GM19025 (cell line): ENCODE data around the gene ZNF444.
"Not testable (repeated sequence)": the region's sequence is repeated elsewhere in the genome, so short reads cannot be mapped to it uniquely, and the experiment has no call there.

Source experiments
- ATAC-seq: cut with Tn5 transposase; IDR thresholded peaks from one replicate; pipeline ENCODE4 v1.9.1; 2021; ENCODE audit warnings: mild to moderate bottlenecking, low read depth, moderate library complexity; ENCODE audit not compliant: unreplicated experiment

The ZNF444 gene

DNA sequence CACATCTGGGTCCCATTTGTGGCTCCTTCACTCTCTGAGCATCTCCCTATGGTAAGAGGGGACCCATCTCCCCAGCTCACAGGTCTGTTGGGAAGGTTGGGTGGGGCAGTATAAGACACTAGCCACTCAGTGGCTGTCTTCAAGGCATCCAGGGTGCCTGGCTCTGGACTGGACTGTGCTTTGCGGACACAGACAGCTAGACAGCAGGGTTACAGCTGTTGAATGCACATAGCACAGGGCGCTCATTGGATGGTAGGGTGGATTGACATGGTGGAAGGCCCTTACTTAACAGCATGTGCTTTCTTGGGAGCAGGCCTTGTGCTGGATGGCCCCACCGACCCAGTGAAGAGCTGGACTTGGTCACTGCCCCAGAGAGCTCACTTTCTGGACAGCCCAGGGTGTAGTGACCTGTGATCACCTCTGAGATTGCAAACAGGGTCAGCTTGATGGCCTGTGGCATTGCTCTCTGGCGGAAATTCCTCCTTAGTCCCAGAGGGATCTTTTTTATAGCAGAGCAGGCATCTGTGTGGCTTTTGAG, 1.9 kb downstream of the ZNF444 start:
- ATAC-seq: no peak

DNA sequence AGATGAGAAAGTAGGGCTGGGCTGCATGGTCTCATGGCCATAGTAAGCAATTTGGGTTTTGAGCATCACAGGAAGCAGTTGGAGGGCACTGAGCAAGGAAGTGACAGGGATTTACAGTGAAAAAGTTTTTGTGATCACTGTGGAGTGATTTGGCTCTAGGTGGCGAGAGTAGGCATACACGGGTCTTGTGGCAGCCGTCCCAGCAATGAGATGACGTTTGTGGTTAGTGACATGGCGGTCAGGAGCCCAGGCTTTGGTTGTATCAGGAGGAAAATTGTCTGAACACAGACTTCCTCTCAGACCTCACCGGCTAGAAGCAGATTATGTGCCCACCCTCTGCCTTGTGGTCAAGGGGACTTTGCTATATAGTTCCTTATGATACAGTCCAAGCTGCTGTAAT, 3.3 kb downstream of the ZNF444 start:
- no peak for ATAC-seq

DNA sequence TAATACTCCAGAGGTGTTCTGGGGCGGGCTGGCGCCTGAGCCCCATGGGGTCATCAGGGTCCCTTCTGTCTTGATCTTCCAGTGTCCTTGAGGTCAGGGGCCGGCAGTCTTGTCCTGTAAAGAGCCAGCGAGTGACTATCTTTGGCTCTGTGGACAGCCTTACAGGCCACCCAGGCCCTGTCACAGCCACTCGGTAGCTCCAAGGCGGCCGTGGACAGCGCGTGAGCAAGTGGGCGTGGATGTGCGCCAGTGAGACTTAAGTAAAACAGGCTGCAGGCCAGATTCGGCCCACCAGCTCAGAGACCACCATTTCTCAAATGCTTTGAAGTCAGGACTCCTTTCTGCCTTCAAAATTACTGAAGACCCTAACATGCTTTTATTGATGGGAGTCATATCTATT, 3.7 kb downstream of the ZNF444 start:
- no peak for ATAC-seq

DNA sequence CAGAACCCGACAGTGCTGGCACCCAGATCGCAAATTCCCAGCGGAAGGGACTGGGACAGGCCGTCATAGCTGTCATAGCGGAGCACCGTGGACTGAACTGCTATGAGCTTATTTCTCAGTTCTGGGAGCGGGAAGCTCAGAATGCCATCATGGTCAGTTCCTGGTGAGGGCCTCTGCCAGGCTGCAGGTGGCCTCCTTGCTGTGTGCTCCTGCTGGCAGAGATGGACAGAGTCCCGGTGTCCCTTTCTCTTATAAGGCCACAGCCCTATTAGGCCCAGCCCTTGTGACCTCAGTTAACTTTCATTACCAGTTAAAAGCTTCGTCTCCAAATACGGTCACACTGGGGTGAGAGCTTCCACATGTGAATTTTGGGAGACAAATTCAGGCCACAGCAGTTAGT, 4.6 kb downstream of the ZNF444 start:
- no peak for ATAC-seq

DNA sequence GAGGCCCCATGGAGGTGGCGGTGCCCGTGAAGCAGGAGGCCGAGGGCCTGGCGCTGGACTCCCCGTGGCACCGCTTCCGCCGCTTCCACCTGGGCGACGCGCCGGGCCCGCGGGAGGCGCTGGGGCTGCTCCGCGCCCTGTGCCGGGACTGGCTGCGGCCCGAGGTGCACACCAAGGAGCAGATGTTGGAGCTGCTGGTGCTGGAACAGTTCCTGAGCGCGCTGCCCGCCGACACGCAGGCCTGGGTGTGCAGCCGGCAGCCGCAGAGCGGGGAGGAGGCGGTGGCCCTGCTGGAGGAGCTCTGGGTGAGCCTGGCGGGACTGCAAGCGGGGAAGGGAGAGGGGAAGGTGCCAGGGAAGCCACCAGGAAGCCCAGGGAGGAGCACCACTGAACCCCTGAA, 5.8 kb downstream of the ZNF444 start:
- no peak for ATAC-seq

DNA sequence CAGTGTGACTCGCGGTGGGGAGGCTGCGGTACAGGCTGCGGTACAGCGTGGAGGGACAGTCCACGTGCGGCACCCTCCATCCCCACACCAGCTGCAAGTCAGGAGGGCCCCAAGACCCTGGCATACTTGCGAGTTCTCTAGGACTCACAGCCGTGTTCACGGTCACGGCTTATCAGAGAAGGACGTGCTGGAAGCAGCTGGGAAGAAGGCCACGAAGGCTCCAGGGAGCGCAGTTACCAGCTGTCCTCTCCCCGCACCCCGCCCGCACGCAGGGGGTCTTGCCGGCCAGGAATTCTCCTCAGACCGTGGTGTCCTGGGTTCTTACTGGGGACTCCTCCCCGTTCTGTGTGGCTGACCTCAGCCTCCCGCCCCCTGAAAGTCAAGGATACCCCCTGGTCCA, 6.2 kb downstream of the ZNF444 start:
- ATAC-seq: no peak

DNA sequence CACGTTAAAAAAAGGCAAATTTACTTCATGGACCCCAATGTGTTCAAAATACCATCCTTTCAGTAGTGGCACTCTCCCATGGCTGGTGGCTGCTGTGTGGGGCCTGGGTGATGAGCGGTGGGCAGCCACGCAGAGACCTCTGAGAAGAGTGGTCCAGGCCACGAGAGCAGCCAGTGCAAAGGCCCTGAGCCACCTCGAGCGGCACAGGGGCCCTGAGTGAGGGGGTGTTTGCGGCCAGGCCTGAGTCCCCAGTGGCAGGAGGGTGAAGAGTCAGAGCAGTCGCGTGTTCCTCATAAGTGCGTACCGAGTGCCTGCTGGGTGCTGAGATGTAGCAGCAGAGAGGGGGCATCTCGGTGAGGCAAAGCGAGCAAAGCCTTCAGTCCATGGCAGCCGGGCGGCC, 7.0 kb downstream of the ZNF444 start:
- no peak for ATAC-seq

DNA sequence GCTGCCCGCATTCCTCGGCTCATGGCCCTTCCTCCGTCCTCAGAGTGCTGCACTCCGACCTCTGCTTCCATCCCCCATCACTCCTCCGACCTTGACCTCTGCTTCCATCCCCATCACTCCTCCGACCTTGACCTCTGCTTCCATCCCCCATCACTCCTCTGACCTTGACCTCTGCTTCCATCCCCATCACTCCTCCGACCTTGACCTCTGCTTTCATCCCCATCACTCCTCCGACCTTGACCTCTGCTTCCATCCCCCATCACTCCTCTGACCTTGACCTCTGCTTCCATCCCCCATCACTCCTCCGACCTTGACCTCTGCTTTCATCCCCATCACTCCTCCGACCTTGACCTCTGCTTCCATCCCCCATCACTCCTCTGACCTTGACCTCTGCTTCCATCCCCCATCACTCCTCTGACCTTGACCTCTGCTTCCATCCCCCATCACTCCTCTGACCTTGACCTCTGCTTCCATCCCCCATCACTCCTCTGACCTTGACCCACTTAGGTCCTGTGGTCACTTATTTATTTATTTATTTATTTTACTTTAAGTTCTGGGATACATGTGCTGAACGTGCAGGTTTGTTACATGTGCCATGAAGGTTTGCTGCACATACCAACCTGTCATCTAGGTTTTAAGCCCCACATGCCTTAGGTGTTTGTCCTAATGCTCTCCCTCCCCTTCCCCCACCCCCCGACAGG, 8.0 kb downstream of the ZNF444 start:
- not testable (repeated sequence) for ATAC-seq

DNA sequence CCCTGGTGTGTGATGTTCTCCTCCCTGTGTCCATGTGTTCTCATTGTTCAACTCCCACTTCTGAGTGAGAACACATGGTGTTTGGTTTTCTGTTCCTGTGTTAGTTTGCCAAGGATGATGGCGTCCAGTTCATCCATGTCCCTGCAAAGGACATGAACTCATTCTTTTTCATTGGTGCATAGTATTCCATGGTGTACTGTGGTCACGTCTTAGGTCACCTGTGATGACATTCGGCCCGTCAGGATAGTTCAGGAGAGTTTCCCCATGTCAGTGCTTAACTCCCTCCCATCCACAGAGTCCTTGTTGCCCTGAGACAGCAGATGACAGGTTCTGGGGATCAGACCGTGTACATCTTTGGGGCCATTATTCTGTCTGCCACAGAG, 8.6 kb downstream of the ZNF444 start:
- ATAC-seq: no peak

DNA sequence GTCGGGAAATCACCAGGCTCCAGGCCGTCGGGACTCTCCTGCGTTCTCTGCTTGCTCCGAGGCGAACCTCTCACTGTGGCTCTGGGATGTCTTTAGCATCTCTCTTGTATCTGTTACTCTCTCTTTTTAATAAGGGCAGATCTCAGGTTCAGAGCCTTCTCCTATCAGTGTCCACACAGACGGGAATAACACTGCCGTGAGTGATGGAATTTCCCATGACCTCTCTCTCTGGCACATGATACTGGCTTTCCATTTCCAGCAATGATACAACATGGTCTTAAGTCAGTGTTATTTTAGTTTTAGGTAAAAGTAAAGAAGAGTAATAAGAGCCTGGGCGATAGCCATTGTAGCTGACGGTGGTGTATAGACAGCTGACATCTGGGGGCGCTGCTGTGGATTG, 9.3 kb downstream of the ZNF444 start:
- ATAC-seq: no peak

DNA sequence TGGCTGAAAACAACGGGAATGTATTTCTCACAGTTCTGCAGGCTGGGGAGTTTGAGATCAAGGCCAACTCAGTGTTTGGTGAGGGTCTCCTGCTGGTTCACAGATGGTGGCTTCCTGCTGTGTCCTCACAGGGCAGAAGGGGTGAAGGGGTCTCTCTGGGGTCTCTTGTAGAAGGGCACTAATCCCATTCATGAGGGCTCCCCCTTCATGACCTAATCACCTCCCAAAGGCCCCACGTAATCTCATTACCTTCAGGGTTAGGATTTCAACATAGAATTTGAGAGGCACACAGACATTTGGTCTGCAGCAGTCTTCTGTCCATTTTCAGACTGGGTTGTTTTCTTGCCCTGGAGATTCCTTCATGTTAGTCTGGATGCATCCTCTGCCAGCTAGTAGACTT, 11.6 kb downstream of the ZNF444 start:
- no peak for ATAC-seq

DNA sequence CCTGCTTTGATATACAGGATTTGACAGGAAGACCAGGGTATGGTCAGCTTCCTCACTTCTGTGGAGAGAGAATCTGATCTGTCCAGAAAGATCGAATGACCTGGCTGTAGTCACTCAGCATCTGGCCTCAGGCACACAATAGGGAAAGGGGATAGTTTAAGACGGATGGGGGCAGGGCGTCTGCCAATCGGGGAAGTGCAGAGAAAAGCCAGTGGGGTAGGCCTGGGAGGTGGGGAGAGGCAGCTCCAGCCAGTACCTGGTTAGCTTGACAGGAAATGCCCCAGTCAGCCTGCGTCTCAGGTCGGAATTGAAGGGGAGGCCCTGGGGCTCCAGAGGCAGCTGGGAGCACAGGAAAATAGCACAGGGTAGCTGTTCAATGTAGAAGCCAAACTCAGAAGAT, 12.4 kb downstream of the ZNF444 start:
- no peak for ATAC-seq

DNA sequence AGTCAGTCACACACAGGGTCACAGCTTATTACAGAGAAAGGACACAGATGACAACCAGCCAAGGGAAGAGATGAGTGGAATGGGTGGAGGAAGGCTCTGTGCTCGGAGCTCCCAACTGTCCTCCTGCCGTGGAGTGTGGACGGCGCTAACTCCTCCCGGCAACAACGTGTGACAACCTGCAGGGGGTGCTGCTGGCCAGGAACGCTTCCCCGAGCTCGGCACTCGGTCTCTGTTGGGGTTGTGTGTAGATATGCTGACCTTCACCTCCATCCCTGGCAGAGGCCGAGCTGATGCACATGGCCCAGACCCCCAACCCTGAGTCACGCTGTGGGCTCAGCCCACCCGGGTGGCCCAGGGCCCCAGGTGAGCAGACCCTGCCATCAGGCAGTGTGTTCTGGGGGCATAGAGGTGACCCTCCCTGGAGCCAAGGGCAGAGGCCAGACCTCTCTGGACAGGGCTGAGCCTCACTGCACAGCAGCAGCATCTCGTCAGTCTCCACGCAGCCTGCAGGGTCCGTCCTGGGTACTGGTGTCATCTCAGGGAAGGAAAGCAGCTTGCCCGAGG, 14.1 kb downstream of the ZNF444 start:
- no peak for ATAC-seq

DNA sequence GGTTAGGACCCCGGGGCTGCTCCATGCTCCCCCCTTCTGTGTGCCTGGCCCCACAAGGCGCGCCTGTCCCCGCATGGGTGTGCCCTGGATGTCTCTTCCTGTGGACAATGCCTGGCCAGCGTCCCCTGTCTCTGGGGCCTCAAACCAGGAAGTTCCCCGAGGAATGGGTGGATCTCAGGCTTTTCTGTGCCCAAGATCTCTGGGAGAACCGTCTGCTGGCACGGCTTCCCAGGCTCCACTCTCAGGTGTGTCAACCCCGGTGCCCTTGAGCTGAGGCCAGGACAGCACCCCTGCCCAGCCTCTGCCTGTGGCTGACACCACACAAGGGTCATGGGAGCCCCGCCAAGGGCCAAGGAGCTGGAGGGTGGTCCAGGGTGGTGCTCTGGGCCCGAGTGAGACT, 15.7 kb downstream of the ZNF444 start:
- ATAC-seq: no peak

DNA sequence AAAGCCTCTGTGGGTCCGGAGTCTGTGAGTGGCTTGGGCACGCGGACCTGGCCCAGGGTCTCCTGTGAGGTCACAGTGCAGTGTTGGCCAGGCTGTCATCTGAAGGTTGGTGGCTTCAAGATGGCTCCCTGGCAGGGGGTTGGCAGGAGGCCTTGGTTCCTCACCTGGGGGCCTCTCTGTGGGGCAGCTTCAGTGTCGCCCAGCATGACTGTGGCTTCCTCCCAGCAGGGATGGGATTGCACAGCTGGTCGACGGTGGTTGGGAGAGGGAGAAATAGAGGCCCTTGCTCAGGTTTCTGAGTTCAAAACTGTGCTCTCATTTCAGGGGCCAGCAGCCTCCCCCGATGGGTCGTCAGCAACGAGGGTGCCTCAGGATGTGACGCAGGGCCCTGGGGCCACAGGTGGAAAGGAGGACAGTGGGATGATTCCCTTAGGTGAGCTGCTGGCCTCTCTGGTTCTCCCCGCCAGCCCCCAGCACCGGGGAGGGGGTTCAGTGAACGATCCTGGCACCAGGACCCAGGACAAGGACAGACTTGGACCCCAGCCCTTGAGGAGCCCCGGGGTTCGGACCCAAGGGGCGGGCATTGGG, 17.2 kb downstream of the ZNF444 start:
- no peak for ATAC-seq

DNA sequence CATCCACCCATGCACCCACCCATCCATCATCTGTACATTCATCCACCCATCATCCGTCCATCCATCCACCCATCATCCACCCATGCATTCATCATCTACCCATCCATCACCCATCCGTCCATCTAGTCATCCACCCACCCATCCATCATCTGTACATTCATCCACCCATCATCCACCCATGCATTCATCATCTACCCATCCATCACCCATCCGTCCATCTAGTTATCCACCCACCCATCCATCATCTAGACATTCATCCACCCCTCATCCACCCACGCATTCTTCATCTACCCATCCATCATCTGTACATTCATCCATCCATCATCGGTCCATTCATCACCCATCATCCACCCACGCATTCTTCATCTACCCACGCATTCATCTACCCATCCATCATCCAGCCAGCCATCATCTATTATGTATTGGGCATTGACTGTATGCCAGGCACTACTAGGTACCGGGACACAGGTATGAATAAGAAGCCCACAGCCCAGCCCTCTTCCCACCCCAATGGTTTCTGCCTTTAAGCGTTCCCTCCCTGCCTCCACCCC, 18.0 kb downstream of the ZNF444 start:
- no peak for ATAC-seq

DNA sequence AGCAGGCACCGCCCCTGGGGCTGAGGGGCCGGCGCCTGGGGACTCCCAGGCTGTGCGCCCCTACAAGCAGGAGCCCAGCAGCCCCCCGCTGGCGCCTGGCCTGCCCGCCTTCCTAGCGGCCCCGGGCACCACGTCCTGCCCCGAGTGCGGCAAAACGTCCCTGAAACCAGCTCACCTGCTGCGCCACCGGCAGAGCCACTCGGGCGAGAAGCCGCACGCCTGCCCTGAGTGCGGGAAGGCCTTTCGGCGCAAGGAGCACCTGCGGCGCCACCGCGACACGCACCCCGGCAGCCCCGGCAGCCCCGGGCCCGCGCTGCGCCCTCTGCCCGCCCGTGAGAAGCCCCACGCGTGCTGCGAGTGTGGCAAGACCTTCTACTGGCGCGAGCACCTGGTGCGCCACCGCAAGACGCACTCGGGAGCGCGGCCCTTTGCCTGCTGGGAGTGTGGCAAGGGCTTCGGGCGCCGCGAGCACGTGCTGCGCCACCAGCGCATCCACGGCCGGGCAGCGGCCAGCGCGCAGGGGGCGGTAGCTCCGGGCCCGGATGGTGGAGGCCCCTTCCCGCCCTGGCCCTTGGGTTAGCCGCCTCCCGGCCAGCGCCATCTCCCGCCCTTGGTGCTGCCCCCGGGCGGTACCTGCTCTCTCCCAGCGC, 18.7 kb downstream of the ZNF444 start:
- no peak for ATAC-seq

DNA sequence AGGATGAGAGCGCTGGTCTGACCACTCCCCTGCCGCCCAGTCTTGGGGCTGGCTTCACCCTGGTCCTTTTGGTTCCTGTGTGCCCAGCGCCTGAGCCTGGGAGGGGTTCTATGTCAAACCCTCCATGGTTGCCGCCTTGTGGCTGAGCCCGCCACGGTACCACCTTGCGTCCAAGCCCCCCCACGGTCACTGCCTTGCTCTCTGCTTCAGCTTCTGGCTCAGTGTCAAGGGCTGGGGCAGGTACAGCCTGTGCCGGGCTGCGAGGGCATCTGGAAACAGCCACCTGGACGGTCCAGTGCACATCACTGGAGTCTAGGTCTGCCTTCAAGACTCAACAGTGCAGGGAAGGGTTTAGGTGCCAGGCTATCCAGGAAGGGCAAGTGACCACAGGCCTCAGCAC, 20.4 kb downstream of the ZNF444 start:
- no peak for ATAC-seq

DNA sequence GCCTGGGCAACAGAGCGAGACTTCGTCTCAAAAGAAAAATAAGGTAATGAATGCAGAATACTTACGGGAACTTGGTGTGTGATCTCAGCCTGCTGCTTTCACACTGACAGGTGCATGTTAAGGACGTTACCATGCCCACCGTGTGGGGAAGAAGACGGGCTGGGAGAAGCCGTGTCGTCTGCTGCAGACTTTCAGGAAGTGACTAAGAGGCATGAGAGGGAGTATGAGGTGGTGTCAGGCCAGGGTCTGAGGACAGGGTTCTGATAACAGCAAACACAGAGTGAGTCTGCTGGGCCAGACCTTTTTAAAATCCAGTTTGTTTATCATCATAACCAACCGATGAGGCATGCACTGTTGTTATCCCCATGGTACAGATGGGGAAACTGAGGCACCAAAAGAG, 21.2 kb downstream of the ZNF444 start:
- ATAC-seq: no peak

DNA sequence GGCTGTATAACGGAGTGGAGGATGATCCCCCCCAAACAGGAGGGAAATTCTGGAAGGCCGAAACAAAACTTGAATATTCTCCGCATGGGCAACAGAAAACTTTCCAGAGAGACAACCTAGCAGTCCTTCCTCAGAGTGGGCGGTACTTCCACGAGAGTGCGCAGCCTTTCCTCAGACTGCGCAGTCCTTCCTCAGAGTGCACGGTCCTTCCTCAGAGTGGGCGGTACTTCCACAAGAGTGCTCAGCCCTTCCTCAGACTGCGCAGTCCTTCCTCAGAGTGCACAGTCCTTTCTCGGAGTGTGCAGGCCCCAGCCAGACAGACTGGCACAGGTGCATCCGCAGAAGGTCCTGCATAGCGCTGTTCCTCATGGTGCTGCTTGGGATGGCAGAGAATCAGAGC, 22.0 kb downstream of the ZNF444 start:
- ATAC-seq: no peak

DNA sequence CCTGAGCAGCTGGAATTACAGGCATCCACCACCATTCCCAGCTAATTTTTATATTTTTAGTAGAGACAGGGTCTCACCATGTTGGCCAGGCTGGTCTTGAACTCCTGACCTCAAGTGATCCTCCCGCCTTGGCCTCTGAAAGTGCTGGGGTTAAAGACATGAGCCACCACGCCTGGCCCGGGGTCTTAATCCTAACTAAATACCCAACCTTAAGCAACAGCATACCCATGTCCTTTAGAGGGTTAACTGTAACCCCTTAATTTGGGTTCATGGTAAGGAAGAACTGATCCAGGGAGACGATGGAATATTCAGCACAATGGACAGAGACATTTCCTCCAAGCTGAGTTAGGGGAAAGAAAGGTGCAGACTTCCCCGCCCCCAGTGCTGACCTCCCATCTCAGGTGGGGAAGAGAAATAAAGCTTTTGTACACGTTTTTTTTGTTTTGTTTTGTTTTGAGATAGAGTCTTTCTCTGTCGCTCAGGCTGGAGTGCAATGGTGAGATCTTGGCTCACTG, 26.0 kb downstream of the ZNF444 start:
- no peak for ATAC-seq
